GM21737 (cell line): ENCODE results near the gene TLR10.
"Not testable (repeated sequence)": the region's sequence is repeated elsewhere in the genome, so short reads cannot be mapped to it uniquely, and the experiment has no call there.

ENCODE experiments used
- ATAC-seq: cut with Tn5 transposase; IDR thresholded peaks from one replicate; pipeline ENCODE4 v1.9.1; 2021; ENCODE audit warnings: mild to moderate bottlenecking, moderate library complexity; ENCODE audit not compliant: unreplicated experiment

Gene TLR10, protein sequence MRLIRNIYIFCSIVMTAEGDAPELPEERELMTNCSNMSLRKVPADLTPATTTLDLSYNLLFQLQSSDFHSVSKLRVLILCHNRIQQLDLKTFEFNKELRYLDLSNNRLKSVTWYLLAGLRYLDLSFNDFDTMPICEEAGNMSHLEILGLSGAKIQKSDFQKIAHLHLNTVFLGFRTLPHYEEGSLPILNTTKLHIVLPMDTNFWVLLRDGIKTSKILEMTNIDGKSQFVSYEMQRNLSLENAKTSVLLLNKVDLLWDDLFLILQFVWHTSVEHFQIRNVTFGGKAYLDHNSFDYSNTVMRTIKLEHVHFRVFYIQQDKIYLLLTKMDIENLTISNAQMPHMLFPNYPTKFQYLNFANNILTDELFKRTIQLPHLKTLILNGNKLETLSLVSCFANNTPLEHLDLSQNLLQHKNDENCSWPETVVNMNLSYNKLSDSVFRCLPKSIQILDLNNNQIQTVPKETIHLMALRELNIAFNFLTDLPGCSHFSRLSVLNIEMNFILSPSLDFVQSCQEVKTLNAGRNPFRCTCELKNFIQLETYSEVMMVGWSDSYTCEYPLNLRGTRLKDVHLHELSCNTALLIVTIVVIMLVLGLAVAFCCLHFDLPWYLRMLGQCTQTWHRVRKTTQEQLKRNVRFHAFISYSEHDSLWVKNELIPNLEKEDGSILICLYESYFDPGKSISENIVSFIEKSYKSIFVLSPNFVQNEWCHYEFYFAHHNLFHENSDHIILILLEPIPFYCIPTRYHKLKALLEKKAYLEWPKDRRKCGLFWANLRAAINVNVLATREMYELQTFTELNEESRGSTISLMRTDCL

DNA sequence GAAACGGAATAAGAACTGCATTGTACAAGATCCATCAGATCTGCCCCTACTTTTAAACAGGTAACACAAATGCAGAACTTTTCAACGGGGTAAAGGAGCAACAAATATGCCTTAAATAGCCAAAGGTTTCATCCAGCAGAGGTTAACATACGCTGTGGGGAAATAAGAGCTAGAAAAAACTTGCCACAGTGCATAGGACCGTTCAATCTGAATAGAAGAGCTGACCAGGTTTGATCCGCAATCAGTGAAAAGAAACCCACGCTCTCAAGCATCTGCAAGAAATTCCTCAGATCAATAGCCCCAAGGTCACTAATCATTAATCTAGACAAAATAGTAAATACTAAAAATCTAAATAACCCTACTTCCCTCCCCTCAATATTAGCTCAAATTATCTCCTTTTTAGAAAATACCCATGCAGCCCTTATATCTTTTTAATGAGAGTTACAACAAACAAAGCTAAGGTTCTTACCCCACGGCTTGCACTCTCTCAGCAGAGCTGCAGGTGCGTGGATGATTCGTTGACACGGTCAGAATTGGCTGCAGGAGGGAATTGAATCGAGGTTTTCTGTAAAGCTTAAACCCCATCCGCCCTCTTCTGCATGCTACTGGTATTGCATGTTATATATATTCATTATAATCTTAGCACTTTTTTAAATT lies at the start of gene TLR10:
Gene TLR10 (minus strand): TSS at position 539 of the 657 bp plus-strand sequence. CDS start 7,400 bp downstream, outside the sequence.
- peak; percentile 61 for ATAC-seq

DNA sequence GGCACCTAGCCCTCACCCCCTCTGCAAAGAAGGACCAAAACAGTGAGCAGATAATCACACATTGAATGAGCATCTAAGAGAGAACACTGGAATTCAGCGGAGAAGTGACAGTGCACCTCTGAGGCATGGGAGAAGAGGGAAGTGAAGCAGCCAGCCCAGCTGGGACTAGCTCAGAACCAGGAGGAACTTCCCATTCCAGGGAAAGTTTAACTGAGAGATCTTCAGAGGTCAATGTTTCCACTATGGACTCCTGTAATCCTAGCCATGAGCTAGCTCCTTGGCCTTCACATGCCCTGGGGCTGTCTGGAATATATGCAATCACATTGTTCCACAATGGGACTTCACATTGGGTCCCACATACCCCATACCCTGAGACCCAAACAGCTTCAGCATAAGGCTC lies 49.4 kb upstream of the TLR10 start:
- no peak for ATAC-seq

DNA sequence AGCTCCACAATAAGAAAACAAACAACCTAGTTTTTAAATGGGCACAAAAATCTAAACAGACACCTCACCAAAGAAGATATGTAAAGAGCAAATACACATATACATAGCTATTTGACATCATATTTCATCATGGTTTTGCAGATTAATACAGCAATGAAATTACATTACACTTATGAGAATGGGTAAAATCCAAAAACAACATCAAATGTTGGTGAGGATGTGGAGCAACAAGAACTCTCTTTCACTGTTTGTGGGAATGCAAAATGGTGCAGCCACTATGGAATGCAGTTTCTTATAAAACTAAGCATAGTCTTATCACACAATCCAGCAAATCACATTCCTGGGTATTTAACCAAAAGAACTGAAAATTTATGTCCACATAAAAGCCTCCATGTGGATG lies 48.9 kb upstream of the TLR10 start:
- ATAC-seq: no peak

DNA sequence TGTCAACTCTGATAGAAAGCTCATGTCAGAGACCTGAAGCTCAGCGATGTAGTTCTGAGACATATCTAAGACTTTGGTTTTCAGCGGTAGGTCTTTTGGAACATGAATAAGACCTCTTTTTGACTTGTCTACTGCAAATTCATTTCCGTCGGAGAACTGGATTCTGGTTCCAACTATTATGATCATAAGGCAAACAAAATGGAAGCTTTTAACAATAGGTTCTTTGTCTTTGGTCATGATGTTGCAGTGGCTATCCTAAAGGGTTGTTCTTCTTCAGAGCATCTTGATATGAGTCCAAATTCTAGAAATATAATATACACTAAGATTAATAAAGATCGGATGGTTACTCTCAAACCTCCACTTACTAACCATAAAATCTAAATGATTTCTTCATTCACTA lies 46.4 kb upstream of the TLR10 start:
- no peak for ATAC-seq

DNA sequence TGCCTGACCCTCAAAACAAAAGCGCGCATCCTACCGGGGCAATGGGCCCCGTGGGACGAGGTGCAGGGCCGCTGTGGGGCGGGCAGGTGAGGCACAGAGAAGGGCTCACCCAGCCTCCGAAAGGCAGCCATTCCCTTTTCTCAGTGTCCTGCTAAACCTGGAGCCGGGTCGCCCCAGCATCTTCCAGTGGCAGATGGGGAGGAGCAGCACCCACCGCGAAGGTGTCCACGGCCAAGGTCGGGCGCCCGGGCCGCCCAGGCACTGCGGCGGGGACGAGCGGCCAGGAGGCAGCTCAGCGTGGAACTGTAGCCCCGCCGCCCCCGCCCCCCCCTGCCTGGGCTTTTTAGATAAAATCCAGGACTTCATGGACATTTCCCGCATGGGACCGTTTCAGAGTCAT lies 41.0 kb upstream of the TLR10 start:
- ATAC-seq: no peak

DNA sequence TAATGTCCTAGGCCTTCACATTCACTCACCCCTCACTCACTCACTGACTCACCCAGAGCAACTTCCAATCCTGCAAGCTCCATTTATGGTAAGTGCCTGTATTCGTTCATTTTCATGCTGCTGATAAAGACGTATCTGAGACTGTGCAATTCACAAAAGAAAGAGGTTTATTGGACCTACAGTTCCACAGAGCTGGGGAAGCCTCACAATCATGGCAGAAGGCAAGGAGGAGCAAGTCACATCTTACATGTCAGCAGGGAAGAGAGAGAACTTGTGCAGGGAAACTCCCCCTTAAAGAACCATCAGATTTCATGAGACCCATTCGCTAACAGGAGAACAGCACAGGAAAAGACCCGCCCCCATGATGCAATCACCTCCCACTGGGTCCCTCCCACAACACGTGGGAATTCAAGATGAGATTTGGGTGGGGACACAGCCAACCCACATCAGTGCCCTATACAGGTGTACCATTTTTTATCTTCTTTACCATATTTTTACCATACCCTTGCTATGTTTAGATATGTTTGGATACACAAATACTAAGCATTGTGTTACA lies 40.0 kb upstream of the TLR10 start:
- ATAC-seq: no peak

DNA sequence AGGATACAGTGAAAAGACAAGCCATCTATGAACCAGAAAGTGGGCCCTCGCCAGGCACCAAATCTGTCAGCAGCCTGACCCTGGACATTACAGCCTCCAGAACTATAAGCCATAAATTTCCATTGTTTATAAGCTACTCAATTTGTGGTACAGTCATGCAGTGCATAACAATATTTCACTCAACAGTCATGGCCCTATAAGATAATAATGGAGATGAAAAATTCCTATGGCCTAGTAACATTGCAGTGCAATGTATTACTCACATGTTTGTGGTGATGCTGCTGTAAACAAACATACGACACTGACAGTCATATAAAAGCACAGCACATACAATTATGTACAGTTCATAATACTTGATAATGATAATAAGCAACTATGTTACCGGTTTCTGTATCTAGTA lies 38.9 kb upstream of the TLR10 start:
- ATAC-seq: no peak

DNA sequence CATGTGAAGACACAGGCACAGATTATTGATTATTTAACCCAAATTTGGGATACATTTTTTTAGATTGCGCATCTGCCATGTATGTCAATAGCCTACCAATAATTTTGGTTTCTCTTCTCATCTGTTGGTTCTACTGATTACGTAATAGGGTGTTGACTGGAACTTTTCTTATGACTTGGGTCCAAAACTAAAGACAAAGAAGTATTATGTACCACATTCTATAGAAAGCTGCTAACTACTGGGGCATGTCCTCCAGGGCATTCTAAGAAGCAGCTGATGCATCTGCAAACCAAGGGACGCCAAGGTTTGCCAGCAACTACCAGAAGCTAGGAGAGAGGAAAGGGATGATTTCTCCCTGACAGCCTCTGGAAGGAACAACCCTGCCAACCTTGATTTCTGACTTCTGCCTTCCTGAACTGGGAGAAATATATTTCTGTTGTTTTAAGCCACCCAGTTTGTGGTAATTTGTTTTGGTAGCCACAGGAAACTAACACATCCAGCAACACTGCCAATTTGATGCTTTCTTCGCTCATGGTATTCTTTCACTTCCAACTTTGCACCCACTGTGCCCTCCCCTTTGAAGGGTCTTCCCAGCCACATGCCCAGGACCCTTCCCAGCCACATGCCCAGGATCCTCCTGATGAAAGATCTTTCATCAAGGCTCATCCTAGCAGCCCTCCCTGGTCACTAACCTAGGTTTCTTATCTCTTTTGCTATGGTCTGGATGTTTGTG lies 37.7 kb upstream of the TLR10 start:
- peak; percentile 48 for ATAC-seq

DNA sequence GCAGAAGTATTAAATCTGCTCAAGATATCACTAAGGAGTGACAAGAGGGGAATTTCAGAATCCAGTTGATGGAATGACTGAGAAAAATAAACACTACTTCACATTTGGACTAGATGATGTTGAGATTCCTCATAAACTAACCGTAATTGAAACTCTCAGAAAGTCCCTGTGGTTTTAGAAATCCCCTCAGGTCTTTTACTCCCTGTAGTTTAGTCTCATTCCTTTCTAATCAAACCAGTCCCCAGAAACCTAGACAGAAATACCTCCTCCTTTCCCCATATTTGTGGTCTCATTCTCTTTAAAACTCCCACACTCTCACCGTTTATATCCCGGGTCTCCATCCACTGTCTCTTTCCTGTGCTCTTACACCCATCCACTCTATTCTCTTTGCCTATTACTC lies 36.8 kb upstream of the TLR10 start:
- no peak for ATAC-seq

DNA sequence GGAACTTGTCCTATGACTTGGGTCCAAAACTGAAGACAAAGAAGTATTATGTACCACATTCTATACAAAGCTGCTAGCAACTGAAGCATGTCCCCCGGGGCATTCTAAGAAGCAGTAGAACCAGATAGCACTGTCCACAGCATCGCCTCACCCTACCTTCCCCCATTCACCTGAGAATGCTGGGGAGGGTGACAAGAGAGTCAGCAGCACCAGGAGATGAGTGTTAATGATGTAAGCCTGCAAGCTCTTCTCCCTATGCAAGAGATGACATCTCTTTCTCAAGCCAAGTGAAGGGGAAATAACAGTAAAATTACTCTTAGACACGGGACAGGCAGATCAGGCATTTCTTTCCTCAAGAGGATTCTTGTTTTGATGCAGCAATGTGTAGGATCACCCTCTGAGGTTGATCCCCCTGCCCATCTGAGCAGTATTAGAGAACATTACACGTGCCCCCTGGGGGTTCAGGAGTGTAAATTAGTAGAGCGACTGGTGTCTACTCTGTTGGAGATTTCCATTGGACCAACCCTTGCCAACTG lies 35.7 kb upstream of the TLR10 start:
- peak; percentile 56 for ATAC-seq

DNA sequence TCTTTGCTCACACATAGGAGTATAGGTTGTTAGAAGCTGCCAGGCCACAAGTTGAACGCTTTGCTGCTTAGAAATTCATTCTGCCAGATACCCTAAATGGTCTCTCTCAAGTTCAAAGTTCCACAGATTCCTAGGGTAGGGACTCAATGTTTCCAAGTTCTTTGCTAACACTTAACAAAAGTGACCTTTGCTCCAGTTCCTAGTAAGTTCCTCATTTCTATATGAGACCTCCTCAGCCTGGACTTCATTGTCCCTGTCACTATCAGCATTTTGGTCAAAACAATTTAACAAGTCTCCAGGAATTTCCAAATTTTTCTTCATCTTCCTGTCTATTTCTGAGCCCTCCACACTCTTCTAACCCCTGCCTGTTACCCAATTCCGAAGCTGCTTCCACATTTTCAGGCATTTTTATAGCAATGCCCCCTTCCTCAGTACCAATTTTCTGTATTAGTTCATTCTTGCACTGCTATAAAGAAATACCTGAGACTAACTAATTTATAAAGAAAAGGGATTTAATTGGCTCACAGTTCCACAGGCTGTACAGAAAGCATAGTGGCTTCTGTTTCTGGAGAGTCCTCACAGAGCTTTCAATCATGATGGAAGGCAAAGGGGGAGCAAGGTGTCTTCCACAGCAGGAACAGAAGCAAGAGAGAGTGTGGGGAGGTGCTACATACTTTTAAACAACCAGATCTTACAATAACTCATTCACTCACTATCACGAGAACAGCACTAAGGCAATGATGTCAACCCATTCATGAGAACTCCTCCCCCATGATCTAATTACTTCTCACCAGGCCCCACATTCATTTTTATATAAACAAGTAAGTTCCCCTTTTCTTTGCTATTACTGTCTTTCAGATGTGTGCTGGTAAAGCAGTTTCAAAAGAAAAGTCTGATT lies 33.3 kb upstream of the TLR10 start:
- ATAC-seq: no peak

DNA sequence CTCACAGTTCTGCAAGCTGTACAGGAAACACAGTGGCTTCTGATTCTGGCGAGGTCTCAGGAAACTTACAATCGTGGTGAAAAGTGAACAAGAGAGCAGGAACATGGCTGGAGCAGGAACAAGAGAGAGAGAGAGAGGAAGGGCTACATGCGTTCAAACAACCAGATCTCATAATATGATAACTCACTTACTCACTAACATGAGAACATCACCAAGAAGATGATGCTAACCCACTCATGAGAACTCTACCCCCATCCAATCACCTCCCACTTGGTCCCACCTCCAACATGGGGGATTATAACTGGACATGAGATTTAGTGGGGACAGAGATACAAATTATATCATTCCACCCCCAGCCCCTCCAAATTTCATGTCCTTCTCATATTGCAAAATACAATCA lies 31.6 kb upstream of the TLR10 start:
- no peak for ATAC-seq

DNA sequence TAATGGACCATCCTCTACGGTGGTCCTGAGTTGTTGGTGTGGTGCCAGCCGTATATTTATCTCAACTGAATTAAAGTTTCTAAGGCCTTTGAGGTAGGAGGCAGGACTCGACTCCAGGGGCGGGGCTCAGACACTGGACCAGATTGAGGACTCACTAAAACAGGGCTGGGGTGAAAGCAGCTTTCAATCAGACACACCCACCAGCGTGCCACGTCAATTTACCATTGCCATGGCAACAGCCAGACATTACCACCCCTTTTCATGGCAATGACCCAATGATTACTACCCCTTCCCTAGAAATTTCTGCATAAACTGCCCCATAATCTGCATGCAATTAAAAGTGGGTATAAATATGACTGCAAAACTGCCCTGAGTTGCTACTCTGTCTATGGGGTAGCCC lies 28.5 kb upstream of the TLR10 start:
- no peak for ATAC-seq

DNA sequence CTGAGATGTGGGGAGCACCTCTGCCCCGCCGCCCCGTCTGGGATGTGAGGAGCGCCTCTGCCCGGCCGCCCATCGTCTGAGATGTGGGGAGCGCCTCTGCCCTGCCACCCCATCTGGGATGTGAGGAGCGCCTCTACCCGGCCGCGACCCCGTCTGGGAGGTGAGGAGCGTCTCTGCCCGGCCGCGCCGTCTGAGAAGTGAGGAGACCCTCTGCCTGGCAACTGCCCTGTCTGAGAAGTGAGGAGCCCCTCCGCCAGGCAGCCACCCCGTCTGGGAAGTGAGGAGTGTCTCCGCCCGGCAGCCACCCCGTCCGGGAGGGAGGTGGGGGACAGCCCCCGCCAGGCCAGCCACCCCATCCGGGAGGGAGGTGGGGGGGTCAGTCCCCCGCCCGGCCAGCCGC lies 24.7 kb upstream of the TLR10 start:
- not testable (repeated sequence) for ATAC-seq

DNA sequence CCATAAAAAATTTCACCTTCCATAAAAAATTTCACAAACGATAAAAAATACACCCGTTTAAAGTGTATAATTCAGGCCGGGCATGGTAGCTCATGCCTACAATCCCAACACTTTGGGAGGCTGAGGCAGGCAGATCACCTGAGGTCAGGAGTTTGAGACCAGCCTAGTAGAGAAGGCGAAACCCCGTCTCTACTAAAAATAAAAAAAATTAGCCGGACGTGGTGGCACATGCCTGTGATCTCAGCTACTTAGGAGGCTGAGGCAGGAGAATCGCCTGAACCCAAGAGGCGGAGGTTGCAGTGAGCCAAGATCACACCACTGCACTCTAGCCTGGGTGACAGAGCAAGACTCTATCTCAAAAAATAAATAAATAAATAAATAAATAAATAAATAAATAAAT lies 23.5 kb upstream of the TLR10 start:
- ATAC-seq: not testable (repeated sequence)

DNA sequence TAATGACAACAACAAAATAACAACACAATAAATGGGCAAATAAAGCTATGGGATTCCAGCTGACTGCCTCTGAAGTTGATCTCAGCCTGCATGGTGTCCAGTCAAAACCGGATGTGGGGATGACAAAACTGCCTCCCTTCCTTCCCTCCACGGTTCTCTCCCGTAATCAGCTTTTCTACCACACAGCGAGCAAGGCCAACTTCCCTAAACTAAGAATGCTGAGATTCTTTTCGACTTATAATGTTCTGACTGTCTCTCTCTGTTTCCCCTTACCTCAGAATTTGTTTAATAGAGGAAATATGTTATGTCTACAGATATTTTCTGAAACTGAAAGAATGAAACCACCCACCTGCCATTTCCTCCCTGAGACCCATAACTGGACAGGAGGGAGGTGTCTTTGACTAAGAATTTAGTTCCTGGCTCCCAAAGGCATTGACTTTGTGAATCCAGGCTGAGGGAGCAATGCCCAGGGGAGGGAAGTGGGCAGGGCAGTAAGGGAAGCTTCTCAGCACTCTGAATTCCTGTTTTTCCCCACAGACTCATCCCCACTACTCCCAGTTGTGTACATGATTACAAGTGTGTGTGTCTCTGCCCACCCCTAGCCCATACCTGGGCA lies 22.8 kb upstream of the TLR10 start:
- ATAC-seq: peak; percentile 70

DNA sequence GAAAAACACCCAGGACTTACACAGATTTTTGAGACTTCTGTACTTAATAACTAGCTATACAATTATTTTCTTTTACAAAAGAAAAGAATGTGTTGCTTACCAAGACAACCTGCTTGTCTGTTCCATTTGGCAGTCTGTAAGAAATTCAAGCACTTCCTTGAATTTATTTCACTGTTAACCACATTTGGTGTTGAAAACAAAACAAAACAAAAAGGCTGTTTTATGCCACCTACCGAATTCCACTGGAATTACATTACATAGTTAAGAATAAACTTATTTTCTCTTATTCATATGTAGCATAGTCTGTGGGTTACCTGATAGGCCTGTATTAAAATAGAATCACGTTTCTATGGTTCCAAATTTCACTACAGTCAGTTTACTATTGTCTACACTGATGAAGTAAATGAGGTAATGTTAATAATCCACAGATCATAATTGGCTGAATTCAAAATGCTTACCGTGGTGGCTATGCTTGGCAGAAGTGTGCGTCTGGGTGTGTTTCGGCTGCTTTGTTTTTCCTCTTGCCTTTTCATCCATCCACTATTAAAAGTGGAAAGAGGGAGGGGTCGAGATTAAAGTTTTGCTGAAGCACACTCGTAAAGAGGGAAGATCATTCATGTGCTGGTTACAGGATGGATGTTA lies 22.0 kb upstream of the TLR10 start, which contains the start of gene TLR1:
Gene TLR1 (minus strand): TSS at position 138 of the 642 bp plus-strand sequence. CDS start 5,960 bp downstream, outside the sequence.
- ATAC-seq: peak; percentile 31
